K562 (cell line): ENCODE data around the gene IMPDH2. TPM values are rescaled to one million over a fixed set of nuclear protein-coding genes. Genes with fewer than 3 reads are reported as not detected.
A peak's percentile ranks its signal among the peaks of the same experiment; 100 is the strongest.

ENCODE experiments used
- ATAC-seq: fragments of 200-7000 bp; cut with Tn5 transposase; 3 replicates; pipeline ENCODE4 v1.9.1; 2020; ENCODE audit warnings: moderate library complexity
- BruUV-seq: library from RNA; stranded (reverse); fragments of 400-500 nt; replicated peaks from 2 replicates; lab custom pipeline; 2021; lab: Mats Ljungman, UMichigan
- CTCF ChIA-PET: fragments of 300-600 bp; formaldehyde crosslinking; extraction: SDS; loops from one replicate; lab custom pipeline; 2021; ENCODE audit warnings: low intra/inter-chr PET ratio; lab: Yijun Ruan, JAX
- POLR2A ChIA-PET: fragments of 300-600, 350-650 bp; sonication (Branson Sonifier 250); formaldehyde crosslinking; extraction: SDS; loops from one replicate; lab custom pipeline; 2021; ENCODE audit warnings: antibody characterized with exemption, inconsistent platforms; lab: Yijun Ruan, JAX
- DNase-seq, 4 experiments: peaks; one replicate each; pipeline versions ENCODE4 v3.0.0 to v3.0.0-alpha.2; 2011 to 2018; ENCODE audit warnings: low spot score in 3 of 4, mixed read lengths in 3 of 4; ENCODE audit errors: extremely low read depth in 1 of 4
- FAIRE-seq: peaks from 2 replicates; lab custom pipeline; 2011; peaks lifted over from hg19 to GRCh38; lab: Jason Lieb, UNC
- H2AFZ ChIP-seq: 2 replicates; pipeline ENCODE4 v1.6.0; 2011; ENCODE audit warnings: low read depth, low read length, control low read depth, inconsistent platforms
- H3K27ac ChIP-seq: fragments of 200-600 bp; 3 replicates; pipeline ENCODE4 v1.8.0; 2011; ENCODE audit warnings: low read depth, mild to moderate bottlenecking, control low read depth, inconsistent platforms, low read length, moderate library complexity, mixed read lengths; ENCODE audit errors: extremely low read depth
- H3K27me3 ChIP-seq, 2 experiments: fragments of 300-600 bp in 1 of 2; 2 replicates in 1 of 2; 3 replicates in 1 of 2; pipeline versions ENCODE4 v1.6.0 to v1.8.0; 2011; ENCODE audit warnings: inconsistent platforms in 2 of 2, low read length in 2 of 2, mild to moderate bottlenecking in 1 of 2, mixed read lengths in 1 of 2, moderate library complexity in 1 of 2; ENCODE audit not compliant: control insufficient read depth in 2 of 2, insufficient read depth in 2 of 2
- H3K36me3 ChIP-seq: fragments of 300-600 bp; 3 replicates; pipeline ENCODE4 v1.8.0; 2011; ENCODE audit warnings: mild to moderate bottlenecking, low read length, inconsistent platforms; ENCODE audit not compliant: control insufficient read depth, insufficient read depth
- H3K4me1 ChIP-seq, 2 experiments: fragments of 200-600 bp in 1 of 2; replicated peaks in 1 of 2; 2 replicates in 1 of 2; 3 replicates in 1 of 2; pipeline versions ENCODE4 v1.5.1 to v1.8.0; 2011; ENCODE audit warnings: inconsistent platforms in 2 of 2, low read length in 2 of 2, mild to moderate bottlenecking in 1 of 2, mixed read lengths in 1 of 2, moderate library complexity in 1 of 2; ENCODE audit not compliant: control insufficient read depth in 2 of 2, insufficient read depth in 2 of 2
- H3K4me2 ChIP-seq: 2 replicates; pipeline ENCODE4 v1.6.1; 2011; ENCODE audit warnings: low read length, control low read depth, inconsistent platforms, mixed read lengths; ENCODE audit not compliant: insufficient read depth
- H3K4me3 ChIP-seq: fragments of 200-600 bp; sonication (generic), shearing (Covaris generic); 2 replicates; pipeline ENCODE4 v1.5.1; 2016; ENCODE audit warnings: control low read depth, inconsistent platforms
- H3K79me2 ChIP-seq: fragments of 200-600 bp; 3 replicates; pipeline ENCODE4 v1.8.0; 2011; ENCODE audit warnings: low read length, inconsistent platforms; ENCODE audit not compliant: control insufficient read depth, insufficient read depth
- H3K9ac ChIP-seq, 2 experiments: 2 replicates each; pipeline versions ENCODE4 v1.6.0 to v1.6.1; 2011; ENCODE audit warnings: low read depth in 2 of 2, low read length in 2 of 2, control low read depth in 1 of 2, inconsistent platforms in 1 of 2, mild to moderate bottlenecking in 1 of 2, mixed read lengths in 1 of 2; ENCODE audit not compliant: insufficient read depth in 1 of 2
- H3K9me1 ChIP-seq: one replicate; pipeline ENCODE4 v1.6.0; 2011; ENCODE audit warnings: inconsistent platforms, mild to moderate bottlenecking, low read length, moderate library complexity; ENCODE audit not compliant: control insufficient read depth, insufficient read depth
- H3K9me3 ChIP-seq: replicated peaks from 2 replicates; pipeline ENCODE4 v1.5.1; 2011; ENCODE audit warnings: low read depth, low read length, inconsistent platforms; ENCODE audit not compliant: control insufficient read depth, insufficient read depth
- H4K20me1 ChIP-seq: replicated peaks from 2 replicates; pipeline ENCODE4 v1.6.1; 2011; ENCODE audit warnings: low read length, inconsistent platforms, mixed read lengths; ENCODE audit not compliant: control insufficient read depth, insufficient read depth
- ARID1B ChIP-seq: fragments of 450-650 bp; IDR thresholded peaks from 2 replicates; pipeline ENCODE4 v1.6.1; 2016; ENCODE audit warnings: antibody characterized with exemption, mild to moderate bottlenecking, inconsistent platforms
- CBFA2T3 ChIP-seq: fragments of 450-650 bp; IDR thresholded peaks from 2 replicates; pipeline ENCODE4 v1.6.1; 2017
- HNRNPK ChIP-seq: fragments of 200-400 bp; formaldehyde crosslinking; IDR thresholded peaks from one replicate; pipeline ENCODE4 v1.6.1; 2018; ENCODE audit warnings: mild to moderate bottlenecking, low read depth, low read length; ENCODE audit not compliant: poor library complexity, severe bottlenecking
- KDM5B ChIP-seq: fragments of 200-600 bp; sonication (generic); IDR thresholded peaks from 2 replicates; pipeline ENCODE4 v1.6.1; 2012; ENCODE audit warnings: low read depth, mild to moderate bottlenecking, moderate library complexity, low read length, control low read depth, inconsistent platforms; ENCODE audit not compliant: insufficient replicate concordance
- MAX ChIP-seq: sonication (generic); formaldehyde crosslinking; IDR thresholded peaks from 2 replicates; pipeline ENCODE4 v1.9.0; 2022; ENCODE audit warnings: mild to moderate bottlenecking, missing genetic modification reagents
- MYNN ChIP-seq, 2 experiments: sonication (generic); formaldehyde crosslinking in 1 of 2; IDR thresholded peaks; 2 replicates each; pipeline versions ENCODE4 v1.5.0 to v1.6.1; 2016 to 2020; ENCODE audit warnings: antibody characterized with exemption in 1 of 2, missing genetic modification reagents in 1 of 2
- POLR2AphosphoS5 ChIP-seq: IDR thresholded peaks from 2 replicates; pipeline ENCODE4 v1.6.1; 2011; ENCODE audit warnings: mild to moderate bottlenecking, low read depth, low read length, moderate library complexity; ENCODE audit not compliant: control insufficient read depth, insufficient read depth
- POLR2G ChIP-seq: fragments of 200-400 bp; formaldehyde crosslinking; IDR thresholded peaks from 2 replicates; pipeline ENCODE4 v1.6.1; 2017; ENCODE audit warnings: low read depth, mild to moderate bottlenecking, antibody characterized with exemption, low read length, moderate library complexity
- TCF3 ChIP-seq: sonication (generic); formaldehyde crosslinking; IDR thresholded peaks from 2 replicates; pipeline ENCODE4 v1.4.0; 2020; ENCODE audit warnings: mild to moderate bottlenecking, missing genetic modification reagents
- TEAD4 ChIP-seq, 2 experiments: sonication (generic) in 1 of 2; formaldehyde crosslinking in 1 of 2; IDR thresholded peaks; 2 replicates each; pipeline versions ENCODE4 v1.6.1 to v1.8.0; 2012 to 2022; ENCODE audit warnings: borderline replicate concordance in 1 of 2, inconsistent platforms in 1 of 2, low read length in 1 of 2, mild to moderate bottlenecking in 1 of 2, missing genetic modification reagents in 1 of 2
- TFAP4 ChIP-seq: sonication (generic); formaldehyde crosslinking; IDR thresholded peaks from 2 replicates; pipeline ENCODE4 v1.8.0; 2022; ENCODE audit warnings: missing genetic modification reagents, mild to moderate bottlenecking, moderate library complexity, borderline replicate concordance
- THRB ChIP-seq: fragments of 450-650 bp; formaldehyde crosslinking; conservative IDR thresholded peaks from 2 replicates; pipeline ENCODE4 v1.4.0; 2022; ENCODE audit warnings: mild to moderate bottlenecking, missing genetic modification characterization
- ZBTB1 ChIP-seq: sonication (generic); formaldehyde crosslinking; IDR thresholded peaks from 2 replicates; pipeline ENCODE4 v1.8.1; 2023; ENCODE audit warnings: missing genetic modification reagents, low read depth, mild to moderate bottlenecking, borderline replicate concordance
- ZNF584 ChIP-seq: fragments of 200-800 bp; sonication (Bioruptor generic); IDR thresholded peaks from 2 replicates; pipeline ENCODE4 v1.6.1; 2016; ENCODE audit warnings: low read depth, mild to moderate bottlenecking, missing genetic modification characterization, missing compliant biosample characterization
- WGBS: fragments of 100-300 bp; shearing (Covaris generic); methylation state at CpG from one replicate; pipeline ENCODE4 v1.1.6; 2016; ENCODE audit warnings: low coverage, mixed read lengths; ENCODE audit not compliant: insufficient coverage; ENCODE audit errors: missing lambda C conversion rate; 5-methylcytosine and 5-hydroxymethylcytosine counted together
- in situ Hi-C: fragments of 300-500 bp; cut with MboI; formaldehyde crosslinking; loops from 4 replicates; pipeline ENCODE4 v1.15.0; 2018; ENCODE audit warnings: inconsistent platforms, mixed read lengths
- intact Hi-C: fragments of 100-400 bp; cut with micrococcal nuclease; formaldehyde crosslinking; loops from 2 replicates; pipeline ENCODE4 v1.14.2; 2022
- polyA plus RNA-seq, 8 experiments: library from polyadenylated mRNA; depleted of rRNA in 4 of 8; stranded (reverse) in 5 of 8; unstranded in 3 of 8; fragments of >200 nt; fragmentation: Nextera tagmentation in 2 of 8; fragmentation: Illumina TruSeq in 1 of 8; extraction: Ambion mirVana in 2 of 8; extraction: Trizol in 1 of 8; gene quantifications; 2 replicates each; pipeline versions ENCODE4 v1.2.1 to v1.2.3, GENCODE V29; 2011 to 2014; ENCODE audit warnings: inconsistent platforms in 1 of 8, missing spikeins in 1 of 8
- total RNA-seq, 7 experiments: library from RNA; depleted of rRNA in 6 of 7; stranded (reverse); fragments of >200 nt in 6 of 7; fragmentation: Illumina TruSeq in 2 of 7; extraction: Trizol in 2 of 7; gene quantifications; 2 replicates each; pipeline versions ENCODE4 v1.2.1 to v1.2.3, GENCODE V29; 2011 to 2021; ENCODE audit warnings: low replicate concordance in 1 of 7

IMPDH2 gene
- total and polyA plus RNA-seq, 9 of the 15 experiments (the other 6 are each of a cell fraction or from before 2014, with no cell fraction given) = 318 to 507 (median 366) TPM

GRCh38 chr3:49025005-49025792 is 4.0 kb downstream of the IMPDH2 start:
- Histone ChIP-seq H3K36me3 (peaks cover 70% of the 10 kb centered on the region), H3K4me3 (no peak overlapping the region), H3K4me2 (peak overlapping the region; percentile 10; the same call in 1 of the 2 replicates), H3K4me1 (peaks cover 34 to 68% of the 10 kb centered on the region in 2 experiments; a peak in 4 of 5 replicates), H3K27me3 (no peaks in the 10 kb centered on the region), H3K9ac (peak overlapping the region in 1 of 2 experiments; percentile 72; a peak in 2 of 4 replicates), H3K9me3 (no peaks in the 10 kb centered on the region), H3K79me2 (peaks cover 91% of the 10 kb centered on the region), H3K9me1 (peaks cover 9% of the 10 kb centered on the region), H2AFZ (no peak overlapping the region), H4K20me1 (peaks cover 12% of the 10 kb centered on the region), H3K27ac (peak overlapping the region; percentile 35; the same call in 1 of the 3 replicates)
- intact Hi-C loops (loop anchor here (10.0 kb wide), 1 partner anchor 140 kb away; the partner anchor contains the start of gene CCDC71), in situ Hi-C loops (no loop called here)
- FAIRE-seq = no peak
- ChIA-PET CTCF (interaction anchor here (0.6 kb wide), 1 partner anchor 96 kb away, joined by 3 read pairs; no protein-coding TSS in a partner anchor), POLR2A (interaction anchor here (0.6 to 3.8 kb wide), 7 partner anchors 9 to 69 kb away, joined by 3 to 19 read pairs (median 5); partner anchors contain the start of gene QRICH1)
- BruUV-seq = no TSS peak
- no peak for DNase-seq
- ATAC-seq = no peak
- 61% methylated on average over 13 of the region's 13 CpGs for WGBS
- TF ChIP-seq MAX (peak; percentile 71), KDM5B (peak; percentile 14), ZBTB1 (peak; percentile 93), ARID1B (0 out of 2 replicates have a peak, but pooled peaks have one; percentile 17), HNRNPK (no peak), THRB (CRISPR knock-in tag) (peak; percentile 64; the same call in 1 of the 2 replicates), ZNF584 (CRISPR knock-in tag) (no peak), TFAP4 (peak; percentile 84), CBFA2T3 (peak; percentile 68), TEAD4 (IDR thresholded peaks at IDR 0.05; ENCODE audit: low read length) (peak; percentile 33; the same call in 1 of the 2 replicates), TEAD4 (CRISPR knock-in tag; IDR thresholded peaks at IDR 0.05; ENCODE audit: borderline replicate concordance) (no peak), TCF3 (CRISPR knock-in tag) (peak; percentile 61), POLR2AphosphoS5 (peak; percentile 45; the same call in 1 of the 2 replicates), MYNN (IDR thresholded peaks at IDR 0.05) (peak; percentile 12; the same call in 1 of the 2 replicates), MYNN (CRISPR knock-in tag; IDR thresholded peaks at IDR 0.05) (no peak), POLR2G (peak; percentile 70; the same call in 1 of the 2 replicates)
